ENCODE data around the gene CDHR3. TPM values are rescaled to one million over a fixed set of nuclear protein-coding genes. Genes with fewer than 3 reads are reported as not detected.

CDHR3 gene
- total and polyA plus RNA-seq, 2 of the 8 experiments (the other 6 are each of a cell fraction or from before 2014, with no cell fraction given), result 6.4 to 6.8 TPM

DNA sequence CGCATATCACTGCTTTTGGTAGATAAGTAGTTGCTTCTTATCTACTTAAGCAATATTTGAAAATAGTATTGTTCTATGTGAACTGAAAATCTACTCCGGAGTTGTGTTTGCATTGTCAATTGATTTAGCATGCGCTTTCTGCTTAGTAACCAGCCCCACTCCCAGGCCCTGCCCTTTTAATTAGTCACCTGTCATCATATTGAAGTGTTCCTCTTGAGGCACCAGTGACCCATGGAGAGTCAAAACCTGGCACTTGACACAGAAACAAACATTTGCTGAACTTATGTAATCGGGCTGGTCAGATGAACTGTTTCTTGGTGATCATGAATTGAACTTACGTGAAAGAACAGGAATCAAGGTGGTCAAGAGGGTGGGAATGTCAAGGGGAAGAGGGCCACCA is 27.8 kb upstream of the CDHR3 start:
- DNase-seq (ENCODE audit: low read depth in 1 of 2, low spot score in 2 of 2) (no peak), FAIRE-seq (no peak)
- no peak overlapping the region for H3K4ac ChIP-seq (replicated peaks; ENCODE audit: insufficient read length, low read depth, low read length)
- H2BK15ac ChIP-seq (ENCODE audit: low read length), result no peak overlapping the region
- no peak overlapping the region for H3K27ac ChIP-seq (ENCODE audit: low read depth, low read length)
- H3K27me3 ChIP-seq (replicated peaks in 1 of 4; ENCODE audit: control insufficient read depth in 3 of 4, extremely low read depth in 1 of 4, insufficient read depth in 3 of 4, low read length in 3 of 4), result no peaks in the 10 kb centered on the region
- POLR2A ChIA-PET (ENCODE audit: partially characterized antibody), result interaction anchor here (1.1 to 1.3 kb wide), 2 partner anchors 55 to 74 kb away, joined by 3 to 5 read pairs; no protein-coding TSS in a partner anchor
- WGBS, 2 experiments (ENCODE audit: extremely low coverage in 1 of 2, insufficient coverage in 1 of 2, insufficient read length in 1 of 2, insufficient replicate concordance in 2 of 2, low coverage in 1 of 2, low lambda C conversion rate in 2 of 2, missing lambda C conversion rate in 1 of 2), result 90% methylated on average over 5 of the region's 5 CpGs; no CpG with 5 or more reads in 1 of the 2 experiments
- no peaks in the 10 kb centered on the region for H3K79me2 ChIP-seq (ENCODE audit: control insufficient read depth in 1 of 2, insufficient read depth in 2 of 2, low read length in 2 of 2)
- no peak overlapping the region for H2BK12ac ChIP-seq (ENCODE audit: low read depth, low read length)
- no peak overlapping the region for H2BK120ac ChIP-seq (replicated peaks; ENCODE audit: low read depth, low read length)
- H3K79me1 ChIP-seq (ENCODE audit: low read depth, low read length), result no peaks in the 10 kb centered on the region
- H3K18ac ChIP-seq (ENCODE audit: extremely low read depth, low read length), result no peak overlapping the region
- peaks cover 0 to 4% (median under 1%) of the 10 kb centered on the region in 4 experiments; a peak in 2 of 7 replicates for H3K4me1 ChIP-seq (replicated peaks in 1 of 4; ENCODE audit: control insufficient read depth in 3 of 4, insufficient read depth in 4 of 4, low read length in 3 of 4)
- CTCF ChIA-PET (ENCODE audit: partially characterized antibody), result interaction anchor here (0.8 to 5.4 kb wide), 48 partner anchors 8 to 432 kb away, joined by 3 to 119 read pairs (median 5); no protein-coding TSS in a partner anchor
- no peak overlapping the region for H4K8ac ChIP-seq (ENCODE audit: extremely low read depth, insufficient read depth, low read length)
- H3K9me3 ChIP-seq (ENCODE audit: insufficient read depth in 2 of 2, low read depth in 1 of 2, low read length in 1 of 2), result no peaks in the 10 kb centered on the region
- no peak overlapping the region for H2AK5ac ChIP-seq (ENCODE audit: low read depth, low read length)
- H3K23me2 ChIP-seq (ENCODE audit: low read depth, low read length), result no peaks in the 10 kb centered on the region; the same call in 1 of the 2 replicates
- H3K56ac ChIP-seq (replicated peaks; ENCODE audit: insufficient read length, low read depth, low read length), result no peak overlapping the region
- no peak overlapping the region for H2BK5ac ChIP-seq (ENCODE audit: low read depth, low read length)
- H3K4me3 ChIP-seq (ENCODE audit: extremely low read depth in 1 of 4, insufficient read depth in 2 of 4, low read depth in 3 of 4, low read length in 4 of 4), result no peak overlapping the region
- H3K9ac ChIP-seq (replicated peaks in 1 of 4; ENCODE audit: extremely low read depth in 1 of 4, low read depth in 3 of 4, low read length in 3 of 4), result no peak overlapping the region
- H4K20me1 ChIP-seq (replicated peaks in 1 of 2; ENCODE audit: control insufficient read depth in 1 of 2, insufficient read depth in 2 of 2, low read length in 2 of 2), result no peaks in the 10 kb centered on the region
- H2AFZ ChIP-seq (ENCODE audit: low read length), result no peak overlapping the region
- H3K14ac ChIP-seq (ENCODE audit: insufficient read length), result no peak overlapping the region
- H3K4me2 ChIP-seq (ENCODE audit: insufficient read depth in 1 of 2, low read depth in 2 of 2, low read length in 2 of 2), result no peak overlapping the region
- no peak overlapping the region for H2BK20ac ChIP-seq (ENCODE audit: low read length)
- no peaks in the 10 kb centered on the region for H3K36me3 ChIP-seq (ENCODE audit: control insufficient read depth in 2 of 4, insufficient read depth in 4 of 4, low read length in 3 of 4)
- no peak overlapping the region for H4K91ac ChIP-seq (replicated peaks; ENCODE audit: insufficient read length, low read length)
- no peak overlapping the region for H3K23ac ChIP-seq (ENCODE audit: insufficient read length)
- no peak overlapping the region for H4K5ac ChIP-seq (ENCODE audit: insufficient read length, low read depth, low read length)
- TF ChIP-seq TBP (IDR thresholded peaks at IDR 0.05; ENCODE audit: low read depth, low read length) (no peak), GTF2F1 (IDR thresholded peaks at IDR 0.05; ENCODE audit: borderline replicate concordance, low read depth, low read length) (no peak), CBX8 (IDR thresholded peaks at IDR 0.05; ENCODE audit: borderline replicate concordance, low read depth, low read length) (no peak), MAX (IDR thresholded peaks at IDR 0.05) (no peak)
